IPS DF 19.7 (cell line): Measurements from ENCODE around the gene KRTAP4-4.
"Not testable (repeated sequence)": the region's sequence is repeated elsewhere in the genome, so short reads cannot be mapped to it uniquely, and the experiment has no call there.

Experiments used
- DNase-seq: peaks from one replicate; pipeline ENCODE4 v3.0.0-alpha.2; 2013; ENCODE audit warnings: low read depth, low spot score

Gene KRTAP4-4

GRCh38 chr17:41148971-41149651, 11.4 kb downstream of the KRTAP4-4 start:
- not testable (repeated sequence) for DNase-seq

- DNase-seq = no peak
Measured at GRCh38 chr17:41147531-41148204, 12.9 kb downstream of the KRTAP4-4 start.

- DNase-seq = no peak
Measured at GRCh38 chr17:41145261-41145660, 15.3 kb downstream of the KRTAP4-4 start.

- no peak for DNase-seq
Measured at GRCh38 chr17:41144846-41145245, 15.7 kb downstream of the KRTAP4-4 start.

- no peak for DNase-seq
Measured at GRCh38 chr17:41141361-41141760, 19.2 kb downstream of the KRTAP4-4 start.

GRCh38 chr17:41140360-41141131, 20.0 kb downstream of the KRTAP4-4 start, which contains the start of gene KRTAP4-6:
TSS of gene KRTAP4-6 (minus strand) at chr17:41140544. CDS start at chr17:41140487, 57 bp downstream.
- DNase-seq = no peak

- not testable (repeated sequence) for DNase-seq
Measured at GRCh38 chr17:41139865-41140264, 20.7 kb downstream of the KRTAP4-4 start.

- DNase-seq = no peak
Measured at GRCh38 chr17:41133880-41134735, 26.4 kb downstream of the KRTAP4-4 start.

- DNase-seq = no peak
Measured at GRCh38 chr17:41131979-41132378, 28.6 kb downstream of the KRTAP4-4 start.

GRCh38 chr17:41127371-41127770, 33.2 kb downstream of the KRTAP4-4 start:
- no peak for DNase-seq

- no peak for DNase-seq
Measured at GRCh38 chr17:41126412-41126811, 34.1 kb downstream of the KRTAP4-4 start.

GRCh38 chr17:41125064-41125463, 35.5 kb downstream of the KRTAP4-4 start:
- DNase-seq = no peak

GRCh38 chr17:41123991-41124371, 36.6 kb downstream of the KRTAP4-4 start, which contains the start of gene KRTAP4-12:
TSS of gene KRTAP4-12 (minus strand) at chr17:41124182. CDS start at chr17:41124122, 60 bp downstream.
- DNase-seq = not testable (repeated sequence)

- not testable (repeated sequence) for DNase-seq
Measured at GRCh38 chr17:41123292-41123990, 37.1 kb downstream of the KRTAP4-4 start.

- DNase-seq = no peak
Measured at GRCh38 chr17:41121742-41122141, 38.8 kb downstream of the KRTAP4-4 start.

GRCh38 chr17:41119696-41120690, 40.6 kb downstream of the KRTAP4-4 start:
- DNase-seq = not testable (repeated sequence)

- no peak for DNase-seq
Measured at GRCh38 chr17:41118721-41119120, 41.8 kb downstream of the KRTAP4-4 start.

GRCh38 chr17:41117846-41118386, 42.6 kb downstream of the KRTAP4-4 start, which contains the start of gene KRTAP4-11:
TSS of gene KRTAP4-11 (minus strand) at chr17:41118373. CDS start at chr17:41118315, 58 bp downstream.
- DNase-seq = not testable (repeated sequence)

GRCh38 chr17:41116297-41116696, 44.3 kb downstream of the KRTAP4-4 start:
- DNase-seq = no peak
